ENCODE data around the gene MYL12A. TPM values are rescaled to one million over a fixed set of nuclear protein-coding genes. Genes with fewer than 3 reads are reported as not detected.

Gene MYL12A
- total and polyA plus RNA-seq, 2 experiments from 2014 or later, result 456 to 692 TPM

DNA sequence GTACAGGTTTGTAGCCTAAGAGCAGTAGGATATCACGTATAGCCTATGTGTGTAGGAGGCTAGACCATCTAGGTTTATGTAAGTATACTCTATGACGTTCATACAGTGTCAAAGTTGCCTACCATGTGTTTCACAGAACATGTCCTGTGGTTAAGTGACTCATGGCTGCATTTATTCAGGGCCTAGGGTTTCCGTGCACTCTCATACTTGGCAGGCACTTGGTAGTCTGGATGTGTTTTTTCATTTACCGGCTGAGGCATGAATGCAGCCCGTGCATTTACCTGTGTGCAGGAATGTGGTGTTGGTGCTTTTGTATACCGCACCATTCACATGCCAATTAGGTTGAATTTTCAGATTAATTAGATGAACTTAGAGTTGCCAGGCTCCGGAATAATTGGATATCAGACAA is 57.8 kb downstream of the MYL12A start:
- Histone ChIP-seq H3K79me2 (no peaks in the 10 kb centered on the region), H2AFZ (peak overlapping the region; percentile 4), H3K27me3 (no peaks in the 10 kb centered on the region), H3K9me2 (replicated peaks; ENCODE audit: insufficient read depth) (no peaks in the 10 kb centered on the region), H3K4me1 (ENCODE audit: insufficient read depth) (no peaks in the 10 kb centered on the region), H3K4me2 (no peak overlapping the region), H3K9me3 (ENCODE audit: low read depth) (no peaks in the 10 kb centered on the region), H3K27ac (peak overlapping the region; percentile 53), H3K4me3 (no peak overlapping the region), H3K36me3 (replicated peaks; ENCODE audit: insufficient read depth, low read depth) (no peaks in the 10 kb centered on the region), H4K20me1 (ENCODE audit: insufficient read depth, poor library complexity, severe bottlenecking) (no peaks in the 10 kb centered on the region)
- no peak for DNase-seq (ENCODE audit: low spot score)
- 83% methylated on average over 7 of the region's 7 CpGs for WGBS (ENCODE audit: low lambda C conversion rate, missing lambda C conversion rate)
- TF ChIP-seq EZH2 (IDR thresholded peaks at IDR 0.05; ENCODE audit: borderline replicate concordance) (no peak), EZH2phosphoT487 (IDR thresholded peaks at IDR 0.05; ENCODE audit: low read depth, severe bottlenecking, unreplicated experiment) (no peak)
- TF ChIP-seq, protein P1, sequence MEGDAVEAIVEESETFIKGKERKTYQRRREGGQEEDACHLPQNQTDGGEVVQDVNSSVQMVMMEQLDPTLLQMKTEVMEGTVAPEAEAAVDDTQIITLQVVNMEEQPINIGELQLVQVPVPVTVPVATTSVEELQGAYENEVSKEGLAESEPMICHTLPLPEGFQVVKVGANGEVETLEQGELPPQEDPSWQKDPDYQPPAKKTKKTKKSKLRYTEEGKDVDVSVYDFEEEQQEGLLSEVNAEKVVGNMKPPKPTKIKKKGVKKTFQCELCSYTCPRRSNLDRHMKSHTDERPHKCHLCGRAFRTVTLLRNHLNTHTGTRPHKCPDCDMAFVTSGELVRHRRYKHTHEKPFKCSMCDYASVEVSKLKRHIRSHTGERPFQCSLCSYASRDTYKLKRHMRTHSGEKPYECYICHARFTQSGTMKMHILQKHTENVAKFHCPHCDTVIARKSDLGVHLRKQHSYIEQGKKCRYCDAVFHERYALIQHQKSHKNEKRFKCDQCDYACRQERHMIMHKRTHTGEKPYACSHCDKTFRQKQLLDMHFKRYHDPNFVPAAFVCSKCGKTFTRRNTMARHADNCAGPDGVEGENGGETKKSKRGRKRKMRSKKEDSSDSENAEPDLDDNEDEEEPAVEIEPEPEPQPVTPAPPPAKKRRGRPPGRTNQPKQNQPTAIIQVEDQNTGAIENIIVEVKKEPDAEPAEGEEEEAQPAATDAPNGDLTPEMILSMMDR (IDR thresholded peaks at IDR 0.05; ENCODE audit: poor library complexity), result no peak

Other genes with a start within 250 kb of the MYL12A start
- 62.1 and 71.2 TPM in 2 replicates for gene LPIN2, start 234.7 kb upstream of the MYL12A start, total RNA-seq
- 28.2 and 29.1 TPM in 2 replicates for gene LPIN2, start 234.7 kb upstream of the MYL12A start, polyA plus RNA-seq
- gene MYOM1, start 27.8 kb upstream of the MYL12A start, total RNA-seq, result 1.1 and 1.6 TPM in 2 replicates
- gene MYOM1, start 27.8 kb upstream of the MYL12A start, polyA plus RNA-seq, result 1.4 and 1.8 TPM in 2 replicates
- 478 and 519 TPM in 2 replicates for gene MYL12B, start 14.3 kb downstream of the MYL12A start, total RNA-seq
- 671 and 721 TPM in 2 replicates for gene MYL12B, start 14.3 kb downstream of the MYL12A start, polyA plus RNA-seq
- 129 and 162 TPM in 2 replicates for gene TGIF1, start 202.4 kb downstream of the MYL12A start, total RNA-seq
- 152 and 193 TPM in 2 replicates for gene TGIF1, start 202.4 kb downstream of the MYL12A start, polyA plus RNA-seq